HEK293 (cell line): ENCODE measurements around the gene NANOS3.
A peak's percentile ranks its signal among the peaks of the same experiment; 100 is the strongest.

Source experiments
- CTCF ChIA-PET: fragments of 350-600 bp; formaldehyde crosslinking; extraction: SDS; loops from one replicate; lab custom pipeline; 2021; ENCODE audit warnings: antibody characterized with exemption; lab: Yijun Ruan, JAX
- POLR2A ChIA-PET: fragments of 300-600 bp; formaldehyde crosslinking; extraction: SDS; loops from one replicate; lab custom pipeline; 2020; ENCODE audit warnings: antibody characterized with exemption, inconsistent platforms; lab: Yijun Ruan, JAX
- H3K27ac ChIP-seq: fragments of 200-500 bp; sonication (Bioruptor generic); 2 replicates; pipeline ENCODE4 v1.5.1; 2014; ENCODE audit warnings: low read depth, low read length, control low read depth, inconsistent platforms; ENCODE audit errors: extremely low read depth
- H3K36me3 ChIP-seq, 2 experiments: fragments of 200-500 bp in 1 of 2; sonication (Bioruptor generic) in 1 of 2; 1 replicate in 1 of 2; 2 replicates in 1 of 2; pipeline ENCODE4 v1.5.1; 2014 to 2017; ENCODE audit warnings: inconsistent platforms in 2 of 2, low read length in 2 of 2; ENCODE audit not compliant: control insufficient read depth in 2 of 2, insufficient read depth in 1 of 2
- H3K4me1 ChIP-seq: fragments of 200-500 bp; sonication (Bioruptor generic); 2 replicates; pipeline ENCODE4 v1.5.1; 2014; ENCODE audit warnings: mild to moderate bottlenecking, low read length, inconsistent platforms; ENCODE audit not compliant: control insufficient read depth, insufficient read depth
- H3K4me3 ChIP-seq: 2 replicates; pipeline ENCODE4 v1.5.1; 2011; ENCODE audit warnings: low read depth, mild to moderate bottlenecking, control low read depth, low read length, moderate library complexity
- H3K9me3 ChIP-seq: fragments of 200-500 bp; sonication (Bioruptor generic); 2 replicates; pipeline ENCODE4 v1.5.1; 2014; ENCODE audit warnings: low read depth, low read length, inconsistent platforms; ENCODE audit not compliant: control insufficient read depth, insufficient read depth
- EGR2 ChIP-seq: fragments of 450-650 bp; formaldehyde crosslinking; IDR thresholded peaks from 2 replicates; pipeline ENCODE4 v1.5.1; 2016; ENCODE audit warnings: low read depth, missing biosample characterization, missing genetic modification characterization
- GLIS1 ChIP-seq: fragments of 450-650 bp; formaldehyde crosslinking; IDR thresholded peaks from 2 replicates; pipeline ENCODE4 v1.5.1; 2016; ENCODE audit warnings: missing biosample characterization, missing genetic modification characterization
- KLF8 ChIP-seq: fragments of 450-650 bp; formaldehyde crosslinking; IDR thresholded peaks from 2 replicates; pipeline ENCODE4 v1.5.1; 2016; ENCODE audit warnings: missing biosample characterization, missing genetic modification characterization
- KLF9 ChIP-seq: fragments of 450-650 bp; formaldehyde crosslinking; IDR thresholded peaks from 2 replicates; pipeline ENCODE4 v1.5.1; 2016; ENCODE audit warnings: missing biosample characterization, missing genetic modification characterization, low read depth
- SCRT2 ChIP-seq: fragments of 450-650 bp; formaldehyde crosslinking; IDR thresholded peaks from 2 replicates; pipeline ENCODE4 v1.5.1; 2016; ENCODE audit warnings: missing biosample characterization, missing genetic modification characterization
- SP2 ChIP-seq: fragments of 450-650 bp; formaldehyde crosslinking; IDR thresholded peaks from 2 replicates; pipeline ENCODE4 v1.5.1; 2016; ENCODE audit warnings: missing biosample characterization, missing genetic modification characterization
- ZBTB11 ChIP-seq: fragments of 450-650 bp; formaldehyde crosslinking; conservative IDR thresholded peaks from 2 replicates; pipeline ENCODE4 v1.5.1; 2016; ENCODE audit warnings: low read depth, missing biosample characterization, missing genetic modification characterization
- ZBTB7A ChIP-seq: fragments of 450-650 bp; formaldehyde crosslinking; IDR thresholded peaks from 2 replicates; pipeline ENCODE4 v1.5.1; 2016; ENCODE audit warnings: low read depth, missing biosample characterization, missing genetic modification characterization
- ZFHX2 ChIP-seq: fragments of 450-650 bp; formaldehyde crosslinking; conservative IDR thresholded peaks from 2 replicates; pipeline ENCODE4 v1.5.1; 2016; ENCODE audit warnings: missing biosample characterization, missing genetic modification characterization
- ZIC2 ChIP-seq: fragments of 450-650 bp; formaldehyde crosslinking; IDR thresholded peaks from 2 replicates; pipeline ENCODE4 v1.5.1; 2016; ENCODE audit warnings: missing biosample characterization, missing genetic modification characterization
- ZNF335 ChIP-seq: fragments of 450-650 bp; formaldehyde crosslinking; conservative IDR thresholded peaks from 2 replicates; pipeline ENCODE4 v1.5.1; 2016; ENCODE audit warnings: missing biosample characterization, missing genetic modification characterization
- ZNF514 ChIP-seq: fragments of 450-650 bp; formaldehyde crosslinking; IDR thresholded peaks from 2 replicates; pipeline ENCODE4 v1.5.1; 2016; ENCODE audit warnings: missing biosample characterization, missing genetic modification characterization
- ZNF571 ChIP-seq: fragments of 450-650 bp; formaldehyde crosslinking; IDR thresholded peaks from 2 replicates; pipeline ENCODE4 v1.5.0; 2017; ENCODE audit warnings: missing biosample characterization, missing genetic modification characterization
- ZNF837 ChIP-seq: fragments of 450-650 bp; formaldehyde crosslinking; IDR thresholded peaks from 2 replicates; pipeline ENCODE4 v1.5.1; 2016; ENCODE audit warnings: missing biosample characterization, missing genetic modification characterization
- ZSCAN16 ChIP-seq: fragments of 450-650 bp; formaldehyde crosslinking; IDR thresholded peaks from 2 replicates; pipeline ENCODE4 v1.5.1; 2016; ENCODE audit warnings: missing biosample characterization, missing genetic modification characterization
- ZSCAN5A ChIP-seq: fragments of 450-650 bp; formaldehyde crosslinking; IDR thresholded peaks from 2 replicates; pipeline ENCODE4 v1.5.1; 2016; ENCODE audit warnings: missing biosample characterization, missing genetic modification characterization

Gene NANOS3

GRCh38 chr19:13876834-13877233 lies at the start of gene NANOS3:
NANOS3 (plus strand) TSS chr19:13877134; CDS start chr19:13877249, 115 bp downstream.
- TF ChIP-seq GLIS1 (tag by site-specific recombination) (peak; percentile 43), ZNF335 (tag by site-specific recombination) (no peak), KLF8 (tag by site-specific recombination) (no peak), ZSCAN16 (tag by site-specific recombination) (no peak)
- Histone ChIP-seq H3K9me3 (no peaks in the 10 kb centered on the region), H3K27ac (no peak within 1 kb of the TSS), H3K36me3 (no peaks in the 10 kb centered on the region), H3K4me1 (0 out of 2 replicates have a peak, but pooled peaks cover 2% of the 10 kb centered on the region), H3K4me3 (no peak within 1 kb of the TSS)
- CTCF ChIA-PET, result interaction anchor here (0.6 to 1.1 kb wide), 3 partner anchors 14 to 511 kb away, joined by 3 to 4 read pairs (median 3); no protein-coding TSS in a partner anchor
- POLR2A ChIA-PET, result interaction anchor here (1.8 kb wide), 1 partner anchor 260 kb away, joined by 4 read pairs; the partner anchor contains the start of gene ASF1B

GRCh38 chr19:13827656-13828055 lies 49.3 kb upstream of the NANOS3 start:
- no peaks in the 10 kb centered on the region for H3K4me1 ChIP-seq
- CTCF ChIA-PET, result interaction anchor here (0.6 to 1.4 kb wide), 3 partner anchors 8 to 189 kb away, joined by 3 to 4 read pairs (median 3); no protein-coding TSS in a partner anchor
- TF ChIP-seq SP2 (tag by site-specific recombination) (peak; percentile 49), SCRT2 (tag by site-specific recombination) (no peak), ZNF335 (tag by site-specific recombination) (peak; percentile 24; the same call in 1 of the 2 replicates), ZNF837 (tag by site-specific recombination) (no peak), ZSCAN5A (tag by site-specific recombination) (no peak)
- no peaks in the 10 kb centered on the region for H3K9me3 ChIP-seq
- H3K4me3 ChIP-seq, result no peak overlapping the region
- H3K27ac ChIP-seq, result no peak overlapping the region
- peaks cover 0 to 24% of the 10 kb centered on the region in 2 experiments; a peak in 2 of 3 replicates for H3K36me3 ChIP-seq
- POLR2A ChIA-PET, result interaction anchor here (0.6 to 0.7 kb wide), 2 partner anchors 10 to 22 kb away, joined by 3 to 4 read pairs; no protein-coding TSS in a partner anchor

GRCh38 chr19:13830114-13830740 lies 46.7 kb upstream of the NANOS3 start:
- Histone ChIP-seq H3K9me3 (no peaks in the 10 kb centered on the region), H3K4me1 (no peaks in the 10 kb centered on the region), H3K27ac (no peak overlapping the region), H3K4me3 (no peak overlapping the region), H3K36me3 (peaks cover 0 to 26% of the 10 kb centered on the region in 2 experiments; a peak in 2 of 3 replicates)
- TF ChIP-seq KLF9 (tag by site-specific recombination) (peak; percentile 19; the same call in 1 of the 2 replicates), ZNF514 (tag by site-specific recombination) (no peak), ZBTB7A (tag by site-specific recombination) (no peak), ZFHX2 (tag by site-specific recombination) (peak; percentile 76; the same call in 1 of the 2 replicates), ZIC2 (tag by site-specific recombination) (no peak), EGR2 (peak; percentile 84), ZNF571 (tag by site-specific recombination) (no peak)
- CTCF ChIA-PET, result no interaction called here
- POLR2A ChIA-PET, result interaction anchor here (0.6 kb wide), 1 partner anchor 30 kb away, joined by 6 read pairs; no protein-coding TSS in a partner anchor

- Histone ChIP-seq H3K9me3 (no peaks in the 10 kb centered on the region), H3K4me3 (no peak overlapping the region)
- CTCF ChIA-PET, result no interaction called here
- TF ChIP-seq ZBTB11, result no peak
- TF ChIP-seq, all 188 proteins: peak for 0
- POLR2A ChIA-PET, result no interaction called here
- no peaks in the 10 kb centered on the region for H3K4me1 ChIP-seq
- peaks cover 0 to 22% of the 10 kb centered on the region in 2 experiments; a peak in 2 of 3 replicates for H3K36me3 ChIP-seq
- no peak overlapping the region for H3K27ac ChIP-seq
These were observed 46.0 kb upstream of the NANOS3 start for GRCh38 chr19:13830741-13831536.
